Heart right ventricle (tissue), 16 donors: ENCODE data around the gene EHMT1. TPM values are rescaled to one million over a fixed set of nuclear protein-coding genes. Genes with fewer than 3 reads are reported as not detected.

Source experiments
- ATAC-seq, 8 donors: fragments of 200-7000 bp; cut with Tn5 transposase; one replicate each; pipeline ENCODE4 v1.9.1; 2020; ENCODE audit warnings: mild to moderate bottlenecking in 8 of 8, moderate library complexity in 8 of 8, moderate number of reproducible peaks in 1 of 8
- DNase-seq, 2 donors: peaks; one replicate each; pipeline ENCODE4 v3.0.0-alpha.2; 2020
- H3K27ac ChIP-seq, 10 donors: fragments of 200-600 bp; sonication (generic) in 2 of 10; one replicate each; pipeline versions ENCODE4 v1.5.0 to v1.8.0; 2020 to 2022; ENCODE audit warnings: mild to moderate bottlenecking in 3 of 10
- H3K27me3 ChIP-seq, 7 donors: fragments of 200-600 bp; one replicate each; pipeline ENCODE4 v1.8.0; 2021 to 2022; ENCODE audit warnings: mild to moderate bottlenecking in 2 of 7
- H3K36me3 ChIP-seq, 9 donors: fragments of 200-600 bp; sonication (generic) in 1 of 9; one replicate each; pipeline versions ENCODE4 v1.5.0 to v1.8.0; 2020 to 2022; ENCODE audit warnings: mild to moderate bottlenecking in 2 of 9
- H3K4me1 ChIP-seq, 9 donors: fragments of 200-600 bp; sonication (generic) in 1 of 9; one replicate each; pipeline versions ENCODE4 v1.5.0 to v1.8.0; 2020 to 2022; ENCODE audit warnings: mild to moderate bottlenecking in 4 of 9
- H3K4me3 ChIP-seq, 10 donors: fragments of 200-600 bp; sonication (generic) in 2 of 10; one replicate each; pipeline versions ENCODE4 v1.5.0 to v1.8.0; 2020 to 2022; ENCODE audit warnings: mild to moderate bottlenecking in 7 of 10, moderate library complexity in 2 of 10
- H3K9me3 ChIP-seq, 11 donors: fragments of 200-600 bp in 10 of 11; sonication (generic) in 2 of 11; one replicate each; pipeline versions ENCODE4 v1.5.0 to v1.8.0; 2013 to 2022; ENCODE audit warnings: mild to moderate bottlenecking in 2 of 11, control low read depth in 1 of 11, moderate library complexity in 1 of 11
- WGBS, 2 donors: extraction: QIAGEN DNeasy Blood & Tissue Kit; methylation state at CpG; one replicate each; pipeline ENCODE4 v1.1.7; 2013; ENCODE audit warnings: inconsistent platforms in 1 of 2; 5-methylcytosine and 5-hydroxymethylcytosine counted together
- intact Hi-C, 10 donors: fragments of 100-400 bp; cut with DNase I; formaldehyde crosslinking; loops; one replicate each; pipeline versions ENCODE4 v1.11.1 to v1.14.2; 2022
- polyA plus RNA-seq, 2 donors: library from polyadenylated mRNA; stranded (reverse); fragments of 200-250 nt; gene quantifications; one replicate each; pipeline ENCODE4 v1.2.3, GENCODE V29; 2013
- total RNA-seq, 10 donors: library from RNA; stranded (reverse); fragmentation: NEBNext Ultra II Directional in 3 of 10; extraction: Animal tissue kit (Norgen Biotek cat#: 25700) in 3 of 10; gene quantifications; one replicate each; pipeline versions ENCODE4 v1.2.1 to v1.2.4, GENCODE V29; 2021 to 2023
- TF ChIP-seq, protein P1 (sequence below), 9 donors: fragments of 200-600 bp; sonication (generic) in 2 of 9; IDR thresholded peaks; one replicate each; pipeline versions ENCODE4 v1.5.0 to v1.8.0; 2021 to 2022; ENCODE audit warnings: antibody characterized with exemption in 9 of 9, mild to moderate bottlenecking in 5 of 9, moderate library complexity in 1 of 9
- donor health status: Arrhythmogenic right ventricular cardiomyopathy.
- donor health status: ischemic (EF 13 %, LVEDD 7.1; RV severe dilation, severe dysfunction).
- donor health status: healthy with polysubstance abuse.
- donor health status: DM: no; HTN: yes; CAD: no.
- donor health status: DM: no; HTN: no; CAD: no.
- donor health status: ischemic (EF 25% LVEDD 6.9; RV normal size, moderate dysfunction).
- donor health status: ischemic (EF 25% LVEDD 5.7; RV mildly dilated, moderate dysfunction).
- donor health status: healthy.
- donor health status: DM: yes; HTN: yes; CAD: no.
- donor health status: Ischemic cardiomyopathy.
- donor health status: ischemic (EF 35%, LVEDD 5.7; RV mildly dilated, moderate dysfunction).
- donor health status: nonischemic (EF 11% LVEDD 7.7; RV severe dilation, severe dysfunction).
- donor health status: DM: yes; HTN: yes; CAD: no.
- donor health status: PGD.
- donor health status: ischemic (EF 29% LVEDD 5.4; RV normal size, mild dysfunction).
- donor health status: nonischemic (EF 23%, LVEDD 6.1; RV moderate dilation, normal function).

The EHMT1 gene
- total and polyA plus RNA-seq, 12 donors, result 19.6 to 45.1 (median 31.1) TPM

DNA sequence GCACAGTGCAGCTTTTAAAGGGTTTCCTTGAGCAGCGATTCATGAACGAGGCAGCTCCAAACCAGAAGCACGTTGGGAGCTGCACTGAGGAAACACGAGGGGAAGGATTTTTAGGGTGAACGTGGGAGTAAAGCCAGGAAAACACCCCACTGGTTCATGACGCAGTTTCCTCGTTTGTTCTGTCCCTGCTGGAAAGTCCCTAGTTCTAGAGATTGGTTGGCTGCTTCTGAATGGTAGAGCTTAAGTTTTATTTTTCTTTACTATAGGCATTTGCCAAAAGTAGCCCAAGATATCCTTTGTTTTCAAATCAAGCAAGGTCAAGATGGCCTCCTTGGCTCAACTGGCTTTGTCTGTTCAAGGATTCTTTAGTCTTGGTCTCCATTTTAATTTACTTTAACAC, 142.2 kb downstream of the EHMT1 start:
- peaks cover 0 to 96% (median 25%) of the 10 kb centered on the region in 9 donors for H3K36me3 ChIP-seq
- H3K27ac ChIP-seq, result peak overlapping the region in 1 of 10 donors; percentile 49
- no peak for DNase-seq
- ATAC-seq, result no peak
- no peaks in the 10 kb centered on the region for H3K9me3 ChIP-seq
- 62 to 71% methylated on average over 7 of the region's 7 CpGs for WGBS, 2 donors
- no peaks in the 10 kb centered on the region for H3K27me3 ChIP-seq
- TF ChIP-seq, protein P1, sequence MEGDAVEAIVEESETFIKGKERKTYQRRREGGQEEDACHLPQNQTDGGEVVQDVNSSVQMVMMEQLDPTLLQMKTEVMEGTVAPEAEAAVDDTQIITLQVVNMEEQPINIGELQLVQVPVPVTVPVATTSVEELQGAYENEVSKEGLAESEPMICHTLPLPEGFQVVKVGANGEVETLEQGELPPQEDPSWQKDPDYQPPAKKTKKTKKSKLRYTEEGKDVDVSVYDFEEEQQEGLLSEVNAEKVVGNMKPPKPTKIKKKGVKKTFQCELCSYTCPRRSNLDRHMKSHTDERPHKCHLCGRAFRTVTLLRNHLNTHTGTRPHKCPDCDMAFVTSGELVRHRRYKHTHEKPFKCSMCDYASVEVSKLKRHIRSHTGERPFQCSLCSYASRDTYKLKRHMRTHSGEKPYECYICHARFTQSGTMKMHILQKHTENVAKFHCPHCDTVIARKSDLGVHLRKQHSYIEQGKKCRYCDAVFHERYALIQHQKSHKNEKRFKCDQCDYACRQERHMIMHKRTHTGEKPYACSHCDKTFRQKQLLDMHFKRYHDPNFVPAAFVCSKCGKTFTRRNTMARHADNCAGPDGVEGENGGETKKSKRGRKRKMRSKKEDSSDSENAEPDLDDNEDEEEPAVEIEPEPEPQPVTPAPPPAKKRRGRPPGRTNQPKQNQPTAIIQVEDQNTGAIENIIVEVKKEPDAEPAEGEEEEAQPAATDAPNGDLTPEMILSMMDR (IDR thresholded peaks at IDR 0.05), result no peak
- intact Hi-C loops, result no loop called here
- H3K4me1 ChIP-seq, result peaks cover 0 to 13% (median 0%) of the 10 kb centered on the region in 9 donors
- H3K4me3 ChIP-seq, result no peak overlapping the region

DNA sequence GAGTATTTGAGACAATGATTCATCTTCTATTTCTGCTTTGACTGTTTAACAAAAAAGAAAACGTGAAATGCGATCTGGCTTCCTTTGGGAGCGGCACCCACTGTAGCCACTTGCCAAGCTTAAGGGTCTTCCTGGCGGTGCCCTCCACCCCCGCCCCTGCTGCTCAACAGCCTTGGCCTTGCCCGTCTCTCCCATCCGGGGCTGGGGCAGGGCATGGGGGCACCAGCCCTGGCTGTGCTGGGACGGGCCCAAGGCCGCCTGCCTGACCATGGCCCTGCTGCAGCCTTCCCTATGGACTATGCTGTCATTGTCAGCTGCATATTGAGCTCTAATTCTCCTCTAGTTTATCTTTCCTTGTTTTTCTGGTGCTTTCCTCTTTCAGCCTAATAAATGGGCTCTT, 143.0 kb downstream of the EHMT1 start:
- Histone ChIP-seq H3K27ac (peak overlapping the region in 1 of 10 donors; percentile 49), H3K27me3 (no peaks in the 10 kb centered on the region), H3K4me3 (no peak overlapping the region), H3K9me3 (no peaks in the 10 kb centered on the region), H3K4me1 (peaks cover 0 to 13% (median 0%) of the 10 kb centered on the region in 9 donors), H3K36me3 (peaks cover 0 to 96% (median 25%) of the 10 kb centered on the region in 9 donors)
- 89 to 96% methylated on average over 9 of the region's 9 CpGs for WGBS, 2 donors
- intact Hi-C loops, result no loop called here
- DNase-seq (no peak), ATAC-seq (no peak)
- TF ChIP-seq, protein P1 (IDR thresholded peaks at IDR 0.05), result no peak

DNA sequence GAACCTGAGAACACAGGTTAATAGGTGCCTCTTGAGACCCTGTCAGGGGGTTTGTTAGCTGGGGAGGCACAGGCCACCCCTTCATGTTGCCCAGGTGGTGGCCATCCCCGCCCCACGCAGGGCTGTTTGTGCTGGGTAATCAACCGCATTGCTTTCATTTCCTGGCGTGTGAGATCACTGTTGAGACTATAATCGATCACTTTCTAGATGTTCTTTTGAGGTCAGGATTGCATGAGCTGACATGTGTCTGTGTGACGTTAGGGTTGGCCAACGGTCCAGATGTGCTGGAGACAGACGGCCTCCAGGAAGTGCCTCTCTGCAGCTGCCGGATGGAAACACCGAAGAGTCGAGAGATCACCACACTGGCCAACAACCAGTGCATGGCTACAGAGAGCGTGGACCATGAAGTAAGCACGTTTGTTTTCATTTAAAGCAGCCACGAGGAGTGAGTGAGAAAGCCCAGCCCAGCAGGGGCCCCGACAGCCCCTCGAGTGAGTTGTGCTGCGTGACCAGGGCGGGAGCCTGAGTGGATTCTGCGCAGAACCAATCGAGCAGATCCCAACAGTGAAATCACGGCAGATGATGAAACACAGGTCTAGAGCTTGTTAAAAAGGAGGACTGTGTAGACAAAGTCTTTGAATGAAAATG, 143.7 kb downstream of the EHMT1 start:
- H3K36me3 ChIP-seq, result peaks cover 0 to 94% (median 30%) of the 10 kb centered on the region in 9 donors
- 80 to 82% methylated on average over 21 of the region's 21 CpGs for WGBS, 2 donors

DNA sequence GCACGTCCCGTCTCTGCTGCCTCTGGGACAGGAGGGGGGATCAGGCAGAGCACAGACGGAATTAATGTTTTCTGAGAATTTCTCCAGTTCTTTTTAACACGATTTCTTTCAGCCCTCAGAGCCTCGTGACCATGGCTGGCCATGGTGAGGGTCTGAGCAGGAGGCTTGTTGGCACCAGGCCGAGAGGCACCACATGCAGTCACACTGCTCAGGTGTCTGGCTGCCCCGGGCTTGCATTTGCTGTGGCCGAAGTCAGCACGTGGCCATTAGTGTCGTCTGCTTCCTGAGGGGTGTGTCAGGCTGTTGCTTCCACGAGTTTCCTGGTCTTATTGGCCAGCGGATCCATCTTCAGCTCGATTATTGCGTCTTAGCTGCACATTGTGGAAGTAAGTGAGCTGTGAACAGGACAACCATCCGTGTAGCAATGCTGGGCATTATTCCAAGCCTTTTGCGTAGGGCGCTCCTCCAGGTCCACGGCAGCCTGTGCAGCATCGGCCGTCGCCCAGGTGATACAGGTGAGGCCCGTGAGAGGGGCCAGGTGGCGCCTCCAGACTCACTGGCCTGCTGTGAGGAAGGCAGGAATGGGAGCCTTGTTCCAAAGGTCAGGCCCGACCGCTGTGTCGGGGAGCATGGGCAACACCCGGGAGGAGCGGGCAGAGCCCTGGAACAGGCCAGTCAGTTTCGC, 144.6 kb downstream of the EHMT1 start:
- peak in 2 of 8 donors; percentile 7 to 13 for ATAC-seq
- peaks cover 0 to 91% (median 26%) of the 10 kb centered on the region in 9 donors for H3K36me3 ChIP-seq
- H3K4me3 ChIP-seq, result no peak overlapping the region
- intact Hi-C loops, result no loop called here
- no peaks in the 10 kb centered on the region for H3K9me3 ChIP-seq
- peaks cover 0 to 8% (median 0%) of the 10 kb centered on the region in 9 donors for H3K4me1 ChIP-seq
- 90% methylated on average over 29 of the region's 29 CpGs for WGBS, 2 donors
- H3K27me3 ChIP-seq, result no peaks in the 10 kb centered on the region
- H3K27ac ChIP-seq, result no peak overlapping the region
- no peak for DNase-seq
- TF ChIP-seq, protein P1 (IDR thresholded peaks at IDR 0.05), result no peak

More for the DNA sequence above, 143.7 kb downstream of the EHMT1 start:
- TF ChIP-seq, protein P1 (IDR thresholded peaks at IDR 0.05), result no peak
- intact Hi-C loops, result no loop called here
- Histone ChIP-seq H3K4me3 (no peak overlapping the region), H3K9me3 (no peaks in the 10 kb centered on the region), H3K4me1 (peaks cover 0 to 11% (median 0%) of the 10 kb centered on the region in 9 donors), H3K27me3 (no peaks in the 10 kb centered on the region), H3K27ac (no peak overlapping the region)
- peak in 5 of 8 donors; percentile 36 to 71 (median 64) for ATAC-seq
- no peak for DNase-seq
